Loucy (cell line): ENCODE data around the gene PLXNA3.
A peak's percentile ranks its signal among the peaks of the same experiment; 100 is the strongest.

Source experiments
- H2AFZ ChIP-seq: fragments of 200-600 bp; sonication (generic); 2 replicates; pipeline ENCODE4 v1.6.0; 2016; ENCODE audit warnings: antibody characterized with exemption, mild to moderate bottlenecking, low read length, moderate library complexity
- H3F3A ChIP-seq: fragments of 200-600 bp; 2 replicates; pipeline ENCODE4 v1.6.0; 2016; ENCODE audit warnings: antibody characterized with exemption, low read depth, mild to moderate bottlenecking
- H3K27me3 ChIP-seq: fragments of 200-600 bp; sonication (generic); 2 replicates; pipeline ENCODE4 v1.6.1; 2014; ENCODE audit warnings: low read length, mild to moderate bottlenecking; ENCODE audit not compliant: insufficient read depth, poor library complexity, severe bottlenecking
- H3K36me3 ChIP-seq: fragments of 200-600 bp; sonication (generic); 2 replicates; pipeline ENCODE4 v1.6.1; 2016; ENCODE audit warnings: low read length; ENCODE audit not compliant: insufficient read depth
- H3K4me1 ChIP-seq: fragments of 200-600 bp; sonication (generic); 2 replicates; pipeline ENCODE4 v1.5.1; 2014; ENCODE audit warnings: low read length, mild to moderate bottlenecking; ENCODE audit not compliant: insufficient read depth, poor library complexity, severe bottlenecking
- H3K4me2 ChIP-seq: fragments of 200-600 bp; sonication (generic); 2 replicates; pipeline ENCODE4 v1.6.0; 2014; ENCODE audit warnings: antibody characterized with exemption, low read length, low read depth, mild to moderate bottlenecking; ENCODE audit not compliant: poor library complexity, severe bottlenecking
- H3K4me3 ChIP-seq: fragments of 200-600 bp; sonication (generic); 2 replicates; pipeline ENCODE4 v1.5.1; 2014; ENCODE audit warnings: low read length, mild to moderate bottlenecking, mixed read lengths; ENCODE audit not compliant: poor library complexity, severe bottlenecking
- H3K79me2 ChIP-seq: fragments of 200-600 bp; sonication (generic); 2 replicates; pipeline ENCODE4 v1.6.1; 2014; ENCODE audit warnings: low read length; ENCODE audit not compliant: insufficient read depth
- H3K9ac ChIP-seq: fragments of 200-600 bp; sonication (generic); 2 replicates; pipeline ENCODE4 v1.6.0; 2014; ENCODE audit warnings: mild to moderate bottlenecking, low read depth, low read length, moderate library complexity; ENCODE audit not compliant: poor library complexity, severe bottlenecking
- H3K9me2 ChIP-seq: fragments of 200-600 bp; sonication (generic); replicated peaks from 2 replicates; pipeline ENCODE4 v1.6.1; 2016; ENCODE audit warnings: low read depth, low read length, mixed read lengths
- H3K9me3 ChIP-seq: fragments of 200-600 bp; sonication (generic); 2 replicates; pipeline ENCODE4 v1.6.1; 2014; ENCODE audit warnings: mild to moderate bottlenecking, antibody characterized with exemption, low read length, low read depth; ENCODE audit not compliant: insufficient read depth
- H4K20me1 ChIP-seq: fragments of 200-600 bp; sonication (generic); 2 replicates; pipeline ENCODE4 v1.6.0; 2014; ENCODE audit warnings: antibody characterized with exemption, low read length, mild to moderate bottlenecking; ENCODE audit not compliant: insufficient read depth, poor library complexity, severe bottlenecking
- EZH2phosphoT487 ChIP-seq: fragments of 200-600 bp; IDR thresholded peaks from 2 replicates; pipeline ENCODE4 v1.6.1; 2018; ENCODE audit warnings: antibody characterized with exemption, mild to moderate bottlenecking, moderate library complexity, borderline replicate concordance
- TF ChIP-seq, protein P1 (sequence below): fragments of 200-600 bp; sonication (generic); conservative IDR thresholded peaks from 2 replicates; pipeline ENCODE4 v1.5.1; 2014; ENCODE audit warnings: mild to moderate bottlenecking, antibody characterized with exemption, low read length

The PLXNA3 gene

DNA sequence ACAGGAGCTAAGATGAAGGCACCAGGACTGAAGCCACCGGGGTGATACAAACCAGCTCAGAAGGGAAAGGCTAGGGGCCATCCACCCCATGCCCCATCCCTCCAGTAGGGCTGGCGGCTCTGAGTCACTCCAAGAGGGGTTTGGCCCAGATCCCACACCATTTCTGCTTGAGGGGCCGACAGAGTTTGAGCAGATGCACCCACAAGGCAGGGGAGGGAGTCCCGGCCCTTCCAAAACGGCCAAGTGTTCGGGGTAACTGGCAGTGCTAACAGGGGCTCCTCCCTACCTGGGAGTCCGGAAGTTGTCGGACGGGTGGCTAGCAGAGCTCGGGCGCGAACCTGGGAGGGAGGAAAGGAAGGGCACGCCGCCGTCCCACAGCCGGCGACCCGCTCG, 31.9 kb downstream of the PLXNA3 start:
- H3K36me3 ChIP-seq: no peaks in the 10 kb centered on the region
- TF ChIP-seq EZH2phosphoT487: no peak
- TF ChIP-seq, protein P1, sequence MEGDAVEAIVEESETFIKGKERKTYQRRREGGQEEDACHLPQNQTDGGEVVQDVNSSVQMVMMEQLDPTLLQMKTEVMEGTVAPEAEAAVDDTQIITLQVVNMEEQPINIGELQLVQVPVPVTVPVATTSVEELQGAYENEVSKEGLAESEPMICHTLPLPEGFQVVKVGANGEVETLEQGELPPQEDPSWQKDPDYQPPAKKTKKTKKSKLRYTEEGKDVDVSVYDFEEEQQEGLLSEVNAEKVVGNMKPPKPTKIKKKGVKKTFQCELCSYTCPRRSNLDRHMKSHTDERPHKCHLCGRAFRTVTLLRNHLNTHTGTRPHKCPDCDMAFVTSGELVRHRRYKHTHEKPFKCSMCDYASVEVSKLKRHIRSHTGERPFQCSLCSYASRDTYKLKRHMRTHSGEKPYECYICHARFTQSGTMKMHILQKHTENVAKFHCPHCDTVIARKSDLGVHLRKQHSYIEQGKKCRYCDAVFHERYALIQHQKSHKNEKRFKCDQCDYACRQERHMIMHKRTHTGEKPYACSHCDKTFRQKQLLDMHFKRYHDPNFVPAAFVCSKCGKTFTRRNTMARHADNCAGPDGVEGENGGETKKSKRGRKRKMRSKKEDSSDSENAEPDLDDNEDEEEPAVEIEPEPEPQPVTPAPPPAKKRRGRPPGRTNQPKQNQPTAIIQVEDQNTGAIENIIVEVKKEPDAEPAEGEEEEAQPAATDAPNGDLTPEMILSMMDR: no peak
- H3K79me2 ChIP-seq: peaks cover 26% of the 10 kb centered on the region
- no peaks in the 10 kb centered on the region for H3F3A ChIP-seq
- peak overlapping the region; percentile 77 for H3K9ac ChIP-seq
- H3K4me3 ChIP-seq: peak overlapping the region; percentile 87
- H4K20me1 ChIP-seq: peaks cover 4% of the 10 kb centered on the region
- no peak overlapping the region for H2AFZ ChIP-seq
- no peaks in the 10 kb centered on the region for H3K9me2 ChIP-seq
- no peaks in the 10 kb centered on the region for H3K9me3 ChIP-seq
- H3K4me2 ChIP-seq: peak overlapping the region; percentile 77
- H3K4me1 ChIP-seq: no peaks in the 10 kb centered on the region
- H3K27me3 ChIP-seq: no peaks in the 10 kb centered on the region

DNA sequence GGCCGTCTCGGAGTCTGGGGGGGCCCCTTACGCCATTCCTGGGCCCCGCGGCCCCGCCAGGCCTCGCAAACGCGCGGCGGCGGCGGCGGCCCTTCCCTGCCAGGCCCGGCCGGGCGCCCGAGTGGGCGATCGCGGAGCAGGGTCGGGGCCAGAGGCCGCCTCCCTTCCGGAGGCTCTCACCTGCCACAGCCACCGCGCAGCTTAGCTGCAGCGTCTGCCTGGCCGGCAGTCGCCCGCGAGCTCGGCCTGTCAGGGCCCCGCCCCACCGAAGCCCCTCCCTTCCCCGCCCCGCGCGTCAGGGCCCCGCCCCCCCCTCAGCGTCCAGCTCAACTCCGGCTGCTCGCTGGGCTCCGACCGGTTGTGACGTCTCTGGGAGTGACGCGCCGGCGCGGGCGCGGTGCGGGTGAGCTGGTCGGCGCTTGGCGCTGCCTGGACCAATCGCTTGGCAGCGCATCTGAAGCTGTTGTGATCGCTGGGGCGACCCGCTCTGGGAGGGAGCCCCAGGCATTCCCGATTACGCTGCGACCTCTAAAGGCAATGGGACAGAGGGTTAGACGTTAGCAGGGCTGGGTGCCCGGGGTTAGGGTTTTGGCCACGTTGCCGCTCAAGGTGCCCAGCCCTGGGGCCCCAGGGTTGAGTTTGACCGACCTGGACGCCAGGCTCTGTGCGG, 32.5 kb downstream of the PLXNA3 start, which contains the start of gene SLC10A3:
Gene SLC10A3, minus strand, starts transcription at position 216 of the 670 bp plus-strand sequence. CDS start 1,689 bp downstream, outside the sequence.
- Histone ChIP-seq H4K20me1 (no peaks in the 10 kb centered on the region), H2AFZ (0 out of 2 replicates have a peak within 1 kb of the TSS, but pooled peaks have one; percentile 84), H3F3A (no peaks in the 10 kb centered on the region), H3K27me3 (no peaks in the 10 kb centered on the region), H3K36me3 (no peaks in the 10 kb centered on the region), H3K4me3 (peak within 1 kb of the TSS; percentile 87), H3K79me2 (peaks cover 21% of the 10 kb centered on the region), H3K9me3 (no peaks in the 10 kb centered on the region), H3K4me1 (no peaks in the 10 kb centered on the region), H3K9ac (peak within 1 kb of the TSS; percentile 77), H3K4me2 (peak within 1 kb of the TSS; percentile 77), H3K9me2 (no peaks in the 10 kb centered on the region)
- TF ChIP-seq, protein P1: no peak
- TF ChIP-seq EZH2phosphoT487: no peak

DNA sequence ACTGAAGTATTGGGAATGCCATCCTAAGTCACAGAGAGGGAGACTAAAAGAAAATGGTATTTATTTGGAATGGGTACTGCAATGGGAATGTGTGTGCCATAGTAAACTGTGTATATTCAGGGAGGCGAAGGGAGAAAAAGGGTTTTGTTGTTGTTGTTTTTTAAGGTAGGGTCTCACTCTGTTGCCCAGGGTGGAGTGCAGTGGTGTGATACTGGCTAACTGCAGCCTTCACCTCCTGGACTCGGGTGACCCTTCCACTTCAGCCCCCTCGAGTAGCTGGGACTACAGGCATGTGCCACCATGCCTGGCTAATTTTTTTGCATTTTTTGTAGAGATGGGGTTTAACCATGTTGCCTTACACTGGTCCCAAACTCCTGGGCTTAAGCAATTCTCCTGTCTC, 36.6 kb downstream of the PLXNA3 start:
- Histone ChIP-seq H3F3A (no peaks in the 10 kb centered on the region), H3K4me3 (no peak overlapping the region), H3K36me3 (no peaks in the 10 kb centered on the region), H2AFZ (no peak overlapping the region), H3K4me1 (no peaks in the 10 kb centered on the region), H3K9me2 (no peaks in the 10 kb centered on the region), H3K9ac (no peak overlapping the region), H3K79me2 (peaks cover 4% of the 10 kb centered on the region; the same call in 1 of the 2 replicates), H3K27me3 (no peaks in the 10 kb centered on the region), H4K20me1 (no peaks in the 10 kb centered on the region), H3K4me2 (no peak overlapping the region), H3K9me3 (no peaks in the 10 kb centered on the region)
- TF ChIP-seq, protein P1: no peak
- TF ChIP-seq EZH2phosphoT487: no peak
